Measurements from ENCODE around the gene GNG7.
"Not testable (repeated sequence)": the region's sequence is repeated elsewhere in the genome, so short reads cannot be mapped to it uniquely, and the experiment has no call there.

The GNG7 gene

GRCh38 chr19:2511570-2511969, 190.9 kb downstream of the GNG7 start:
- no peak for DNase-seq

GRCh38 chr19:2509096-2509495, 193.4 kb downstream of the GNG7 start:
- DNase-seq, result no peak

GRCh38 chr19:2507109-2507508, 195.4 kb downstream of the GNG7 start:
- peak; percentile 46 for DNase-seq

- DNase-seq, result not testable (repeated sequence)
Observed at GRCh38 chr19:2506656-2507055, 195.8 kb downstream of the GNG7 start.

- DNase-seq, result no peak
Observed at GRCh38 chr19:2503521-2504109, 198.9 kb downstream of the GNG7 start.

- no peak for DNase-seq
Observed at GRCh38 chr19:2500841-2501261, 201.6 kb downstream of the GNG7 start.

GRCh38 chr19:2500156-2500555, 202.3 kb downstream of the GNG7 start:
- no peak for DNase-seq

- DNase-seq, result no peak
Observed at GRCh38 chr19:2497186-2497585, 205.3 kb downstream of the GNG7 start.

GRCh38 chr19:2495651-2496316, 206.7 kb downstream of the GNG7 start:
- no peak for DNase-seq

GRCh38 chr19:2495130-2495641, 207.3 kb downstream of the GNG7 start:
- DNase-seq, result no peak

- DNase-seq, result peak; percentile 81
Observed at GRCh38 chr19:2494447-2495129, 207.9 kb downstream of the GNG7 start.

- no peak for DNase-seq
Observed at GRCh38 chr19:2494084-2494446, 208.4 kb downstream of the GNG7 start.

- not testable (repeated sequence) for DNase-seq
Observed at GRCh38 chr19:2493448-2493847, 209.0 kb downstream of the GNG7 start.

GRCh38 chr19:2492870-2493269, 209.6 kb downstream of the GNG7 start:
- DNase-seq, result no peak

GRCh38 chr19:2491130-2491801, 211.2 kb downstream of the GNG7 start:
- no peak for DNase-seq

- no peak for DNase-seq
Observed at GRCh38 chr19:2490659-2491058, 211.8 kb downstream of the GNG7 start.

GRCh38 chr19:2488942-2489731, 213.4 kb downstream of the GNG7 start:
- peak; percentile 69 for DNase-seq

GRCh38 chr19:2488405-2488941, 214.0 kb downstream of the GNG7 start:
- DNase-seq, result no peak

- DNase-seq, result no peak
Observed at GRCh38 chr19:2487842-2488241, 214.7 kb downstream of the GNG7 start.

GRCh38 chr19:2487090-2487489, 215.4 kb downstream of the GNG7 start:
- DNase-seq, result no peak

GRCh38 chr19:2485428-2485827, 217.1 kb downstream of the GNG7 start:
- DNase-seq, result no peak
